Glomerular visceral epithelial cell (primary cell): ENCODE results near the gene SNAP47.
A peak's percentile ranks its signal among the peaks of the same experiment; 100 is the strongest.

Experiments
- DNase-seq: peaks from one replicate; pipeline ENCODE4 v3.0.0-alpha.2; 2016; ENCODE audit errors: extremely low spot score

SNAP47 gene

GRCh38 chr1:227769047-227769935, 34.1 kb downstream of the SNAP47 start:
- no peak for DNase-seq

DNA sequence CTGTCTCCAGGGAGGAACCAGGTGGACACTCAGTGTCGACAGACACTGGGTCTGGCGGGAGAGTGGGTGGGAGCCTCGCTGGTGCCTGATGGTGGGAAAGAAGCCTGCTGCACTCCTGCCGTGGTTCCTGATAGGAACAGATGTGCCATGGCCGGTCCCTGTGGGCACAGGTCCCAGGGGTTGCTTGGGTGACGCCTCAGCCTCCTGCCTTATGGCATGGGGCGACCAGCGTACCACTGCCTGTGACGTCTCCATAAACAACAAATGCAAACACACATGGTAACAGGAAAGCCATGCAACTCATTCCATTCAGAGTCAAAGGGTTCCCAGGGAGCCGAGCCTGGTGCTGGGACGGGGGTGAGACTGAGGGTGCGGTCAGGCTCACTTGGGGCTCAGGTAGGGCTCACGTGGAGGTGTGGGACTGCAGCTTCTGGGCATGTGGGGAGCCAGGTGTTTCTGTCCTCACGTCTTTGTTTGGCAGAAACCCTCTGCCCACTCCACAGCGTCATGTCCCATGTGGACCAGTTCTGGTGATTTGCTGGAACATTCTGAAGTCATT, 34.8 kb downstream of the SNAP47 start:
- no peak for DNase-seq

GRCh38 chr1:227770812-227771211, 35.6 kb downstream of the SNAP47 start:
- DNase-seq: no peak

- DNase-seq: no peak
These were observed 36.1 kb downstream of the SNAP47 start for GRCh38 chr1:227771326-227771725.

DNA sequence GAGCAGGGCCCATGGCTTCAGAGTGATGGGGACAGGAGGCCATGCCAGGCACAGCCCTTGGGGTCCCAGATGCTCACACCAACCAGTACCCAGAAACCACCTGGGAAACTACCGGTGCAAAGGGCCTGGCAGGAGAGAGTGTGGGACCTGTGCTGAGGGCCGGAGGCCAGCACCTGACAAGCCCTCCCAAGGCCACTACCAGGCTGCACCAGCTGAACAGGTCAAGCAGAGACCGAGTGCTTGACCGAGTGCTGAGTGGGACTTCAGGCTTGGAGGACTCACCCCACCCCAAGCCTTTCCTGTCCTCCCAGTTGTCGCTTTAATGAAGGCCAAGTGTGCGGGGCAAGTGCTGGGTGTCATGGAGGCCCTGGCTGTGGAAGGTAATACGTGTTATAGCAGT, 36.5 kb downstream of the SNAP47 start:
- DNase-seq: no peak

- no peak for DNase-seq
These were observed 38.3 kb downstream of the SNAP47 start for GRCh38 chr1:227773558-227773957.

- no peak for DNase-seq
These were observed 39.0 kb downstream of the SNAP47 start for GRCh38 chr1:227774051-227774731.

- DNase-seq: no peak
These were observed 39.8 kb downstream of the SNAP47 start for GRCh38 chr1:227774821-227775661.

DNA sequence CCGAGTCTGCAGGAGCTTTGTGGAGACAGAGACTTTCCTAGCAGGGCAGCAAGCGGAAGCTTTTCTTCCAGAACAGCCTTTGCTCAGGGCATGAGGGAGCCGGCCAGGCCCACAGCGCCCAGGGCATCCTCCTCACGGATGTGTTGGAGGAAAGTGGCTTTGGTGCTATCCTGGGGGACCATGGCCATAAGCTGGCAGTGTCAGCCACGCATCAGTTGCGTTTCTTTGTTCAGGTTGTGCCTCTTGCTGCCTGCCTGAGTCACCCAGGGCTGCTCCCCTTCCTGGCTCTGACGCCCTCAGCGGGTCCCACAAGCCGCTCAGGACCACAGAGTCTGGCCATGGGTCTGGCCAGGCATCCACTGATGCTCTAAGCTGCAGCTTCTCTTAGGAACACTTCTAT, 40.6 kb downstream of the SNAP47 start:
- DNase-seq: no peak

DNA sequence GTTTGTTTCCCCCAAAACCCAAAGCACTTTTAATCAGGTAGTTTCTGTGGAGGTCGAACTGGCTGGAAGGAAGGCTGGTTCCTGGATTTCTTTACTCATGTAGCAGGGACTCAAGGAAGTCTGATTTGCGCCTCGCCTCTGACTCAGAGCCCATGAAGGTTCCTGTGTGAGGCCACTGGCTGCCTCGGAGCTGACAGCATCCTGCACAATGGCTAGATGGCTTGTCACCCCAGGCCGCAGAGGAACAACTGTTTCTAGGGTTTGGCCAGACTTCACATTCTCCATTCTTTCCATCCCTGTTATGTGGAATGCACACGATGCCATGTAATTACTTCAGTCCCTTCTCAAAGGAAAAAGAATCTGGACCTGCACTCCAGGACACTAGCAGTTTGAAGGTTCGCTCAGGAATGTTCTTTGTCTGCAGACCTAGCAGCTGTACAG, 41.1 kb downstream of the SNAP47 start:
- peak; percentile 32 for DNase-seq

GRCh38 chr1:227777156-227777555, 41.9 kb downstream of the SNAP47 start:
- DNase-seq: no peak

DNA sequence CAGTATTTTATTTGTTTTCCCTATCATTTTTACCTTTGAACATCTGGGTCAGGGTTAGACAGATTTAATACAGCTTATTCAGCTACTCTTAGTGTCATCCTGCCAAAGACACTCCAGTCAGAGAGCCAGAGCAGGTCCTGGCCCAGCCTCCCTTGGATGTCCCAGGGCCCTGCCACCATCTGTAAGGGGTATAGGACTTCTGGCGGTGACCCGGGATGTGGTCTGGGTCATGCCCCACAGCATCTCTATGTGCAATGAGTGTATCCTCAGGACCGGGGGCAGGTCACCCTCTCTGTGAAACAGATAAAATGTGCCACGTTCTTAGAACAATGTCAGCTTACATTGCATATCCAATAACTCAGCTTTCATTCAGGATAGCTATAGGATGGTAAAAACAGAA, 42.4 kb downstream of the SNAP47 start:
- DNase-seq: no peak

DNA sequence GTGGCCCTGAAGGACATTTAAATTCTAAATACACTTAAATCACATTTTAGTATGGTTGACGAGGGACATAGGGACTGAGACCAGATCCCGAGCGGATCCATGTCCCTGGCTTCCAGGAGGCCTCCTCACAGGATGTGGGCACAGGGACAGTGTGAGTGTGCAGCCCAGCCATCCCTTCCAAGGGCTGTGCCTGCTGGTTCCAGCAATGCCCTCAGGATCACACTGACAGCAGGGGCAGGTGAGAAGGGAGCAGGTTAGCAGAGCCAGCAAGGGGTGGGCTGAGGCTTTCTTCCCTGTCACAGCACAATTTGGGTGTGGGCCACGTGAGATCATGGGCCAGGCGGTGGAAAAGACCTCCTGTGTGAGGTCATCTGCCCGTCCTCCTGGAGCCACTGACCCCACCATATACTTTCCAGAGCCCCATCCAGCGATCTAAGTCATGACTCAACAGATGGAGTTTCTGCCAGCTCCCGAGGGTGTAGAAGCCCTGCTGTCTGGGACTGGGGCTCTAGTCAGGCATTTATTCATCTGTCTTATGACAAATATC, 43.2 kb downstream of the SNAP47 start:
- peak; percentile 60 for DNase-seq

GRCh38 chr1:227779021-227779441, 43.8 kb downstream of the SNAP47 start:
- no peak for DNase-seq

DNA sequence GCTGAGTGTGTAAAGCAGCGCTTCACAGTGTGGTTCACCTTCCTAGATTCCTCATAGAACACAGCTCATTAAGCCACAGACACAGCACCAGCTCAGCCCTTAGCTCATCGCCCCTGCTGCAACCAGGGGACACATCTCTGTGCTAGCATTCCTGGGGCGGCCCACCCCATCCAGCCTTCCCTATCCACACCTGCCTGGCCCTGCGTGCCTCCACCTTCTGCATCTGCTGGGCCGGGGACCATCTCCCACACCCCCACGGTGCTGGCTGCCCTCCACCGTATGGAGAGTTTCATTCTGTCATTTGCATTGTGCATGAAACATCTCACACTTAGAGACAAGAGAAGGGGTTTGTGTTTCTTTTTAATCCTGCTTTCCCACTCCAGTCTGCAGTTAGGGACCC, 44.5 kb downstream of the SNAP47 start:
- no peak for DNase-seq

DNA sequence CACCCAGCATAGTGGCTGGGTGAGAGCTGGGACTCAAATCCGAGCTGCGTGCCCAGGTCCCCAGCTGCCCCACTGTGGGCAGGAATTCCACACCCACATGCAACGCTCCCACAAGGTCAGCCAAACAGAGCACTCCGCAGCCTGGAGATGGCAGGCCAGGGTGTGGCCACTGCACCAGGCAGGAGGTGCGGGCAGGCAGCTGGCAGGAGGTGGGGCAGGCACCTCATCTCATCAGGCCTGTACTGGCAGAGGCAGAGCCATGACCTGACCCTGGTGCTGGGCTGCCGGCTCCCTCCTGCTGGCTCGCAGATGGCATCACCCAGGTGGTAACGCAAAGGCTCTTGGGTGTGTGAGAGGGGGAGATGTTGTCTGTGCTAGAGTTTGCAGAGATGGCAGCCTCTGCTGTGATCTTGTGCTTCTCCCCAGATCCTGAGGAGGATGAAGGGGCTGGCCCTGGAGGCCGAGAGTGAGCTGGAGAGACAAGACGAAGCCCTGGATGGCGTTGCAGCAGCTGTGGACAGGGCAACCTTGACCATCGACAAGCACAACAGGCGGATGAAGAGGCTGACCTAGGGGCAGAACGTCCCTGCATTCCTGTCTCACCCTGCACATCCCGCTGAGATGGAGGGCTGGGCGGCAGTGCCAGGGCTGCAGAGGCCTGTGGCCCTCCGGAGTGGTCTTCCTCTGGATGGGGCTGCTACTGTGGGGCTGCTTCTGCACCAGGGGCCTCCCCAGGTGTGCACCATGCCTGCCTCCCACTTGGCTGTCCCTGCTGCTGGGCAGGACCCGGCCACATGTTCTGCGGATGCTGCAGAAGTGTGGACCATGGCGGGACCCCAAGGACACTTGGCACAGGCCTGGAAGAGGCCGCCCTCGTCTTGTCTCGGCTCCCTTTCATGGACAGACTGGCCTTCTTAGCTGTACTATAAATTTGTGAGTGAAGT, 45.1 kb downstream of the SNAP47 start:
- no peak for DNase-seq

- no peak for DNase-seq
These were observed 46.2 kb downstream of the SNAP47 start for GRCh38 chr1:227781314-227781930.

- no peak for DNase-seq
These were observed 47.0 kb downstream of the SNAP47 start for GRCh38 chr1:227782226-227782625.

GRCh38 chr1:227785094-227785804, 50.0 kb downstream of the SNAP47 start:
- no peak for DNase-seq
